GM21381 (cell line): ENCODE results near the gene RCAN2.

Experiments used
- ATAC-seq: cut with Tn5 transposase; IDR thresholded peaks from one replicate; pipeline ENCODE4 v1.9.1; 2021; ENCODE audit warnings: mild to moderate bottlenecking, moderate library complexity; ENCODE audit not compliant: unreplicated experiment

The RCAN2 gene

DNA sequence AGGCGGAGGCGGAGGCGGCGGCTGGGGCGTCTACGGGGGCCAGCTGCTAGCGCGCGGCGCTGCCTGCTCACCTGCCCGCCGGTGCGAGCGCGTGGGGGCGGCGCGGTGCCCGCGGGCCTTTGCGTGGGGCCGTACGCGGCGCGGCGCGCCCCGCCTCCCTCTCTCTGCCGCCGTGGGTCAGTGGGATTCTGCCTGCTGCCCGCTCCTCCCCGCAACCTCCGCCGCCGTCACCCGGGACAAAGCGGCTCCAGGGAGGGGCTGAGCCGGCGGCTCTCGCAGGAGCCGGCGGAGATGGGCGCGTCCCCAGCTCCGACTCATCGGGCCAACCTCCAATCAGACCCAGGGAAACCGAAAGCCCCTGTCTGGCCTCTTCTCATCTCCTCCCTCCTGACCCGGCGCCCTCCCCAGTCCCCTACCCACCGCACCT lies at the start of gene RCAN2:
RCAN2 (minus strand) TSS at position 249 of the 427 bp plus-strand sequence.
- peak; percentile 43 for ATAC-seq

DNA sequence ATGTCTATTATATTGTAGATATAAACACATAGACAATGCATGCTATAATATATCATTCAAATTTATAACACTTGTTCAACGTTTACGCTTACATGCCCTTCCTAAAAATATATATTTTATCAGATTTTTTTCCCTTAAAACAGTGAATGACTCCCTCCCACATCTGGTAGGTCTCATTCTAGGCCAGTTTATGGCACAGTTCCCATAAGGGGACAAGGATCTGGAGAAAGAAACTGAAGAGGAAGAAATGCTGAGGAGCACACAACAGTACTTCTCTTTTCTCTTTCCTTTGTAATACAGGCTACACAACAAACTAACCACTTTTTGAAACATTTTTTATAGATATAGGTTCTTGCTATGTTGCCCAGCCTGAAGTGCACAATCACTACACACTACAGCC lies 48.6 kb upstream of the RCAN2 start:
- ATAC-seq, result no peak

GRCh38 chr6:46538800-46539480 lies 47.7 kb upstream of the RCAN2 start:
- ATAC-seq, result no peak

- no peak for ATAC-seq
These were observed 39.6 kb upstream of the RCAN2 start for GRCh38 chr6:46530896-46531295.

DNA sequence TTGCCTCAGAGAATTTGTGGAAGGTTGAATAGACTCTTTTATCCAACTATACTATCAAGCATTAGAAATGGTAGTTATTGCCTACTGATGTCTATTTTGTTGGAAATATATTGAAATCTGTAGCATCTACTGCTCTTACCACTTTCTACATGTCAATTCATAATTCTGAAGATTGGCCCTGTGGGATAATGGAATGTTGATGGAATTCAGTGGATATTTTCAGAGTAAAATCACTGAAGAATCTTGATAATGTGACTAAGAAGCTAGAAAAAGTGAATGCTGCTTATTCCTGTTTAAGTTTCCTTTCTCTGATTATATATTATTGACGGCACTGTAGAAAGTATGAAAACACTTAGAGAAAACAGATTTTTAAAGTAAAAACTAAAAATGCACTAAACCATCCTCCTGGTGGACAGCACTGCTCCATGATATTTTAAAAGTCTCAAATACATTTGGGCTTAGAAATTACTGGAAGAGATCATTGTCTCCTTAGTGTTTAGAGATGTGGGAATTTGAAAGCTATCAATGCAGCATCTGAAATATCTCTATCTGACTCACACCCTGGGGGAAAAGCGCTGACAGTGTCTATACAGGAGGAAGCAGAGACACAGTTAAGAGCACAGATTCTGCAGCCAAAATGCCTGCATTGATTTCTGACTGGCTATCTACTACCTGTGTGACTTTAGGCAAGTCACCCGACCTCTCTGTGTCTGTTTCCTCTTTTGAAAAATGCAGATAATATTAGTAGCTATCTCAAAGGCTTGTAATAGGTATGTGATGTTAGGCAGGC lies 37.9 kb upstream of the RCAN2 start:
- no peak for ATAC-seq

- no peak for ATAC-seq
These were observed 35.4 kb upstream of the RCAN2 start for GRCh38 chr6:46526607-46527006.

DNA sequence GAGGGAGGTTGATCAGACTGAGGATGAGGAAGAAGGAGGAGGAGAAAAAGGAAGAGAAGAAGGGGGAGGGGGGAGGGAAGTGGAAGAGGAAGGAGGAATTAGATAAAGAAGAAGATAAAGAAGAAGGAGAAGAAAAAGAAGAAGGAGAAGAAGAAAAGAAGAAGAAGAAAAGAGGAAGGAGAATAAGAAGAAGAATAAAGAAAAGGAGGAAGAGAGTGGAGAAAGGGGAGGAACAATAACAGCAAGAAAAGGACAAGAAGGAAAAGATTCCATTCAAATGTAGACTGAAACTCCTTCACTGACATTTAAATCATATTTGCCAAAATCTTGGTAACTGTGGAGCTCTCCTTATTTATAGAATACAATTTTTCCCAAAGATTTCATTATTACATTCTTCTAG lies 34.3 kb upstream of the RCAN2 start:
- ATAC-seq, result no peak

DNA sequence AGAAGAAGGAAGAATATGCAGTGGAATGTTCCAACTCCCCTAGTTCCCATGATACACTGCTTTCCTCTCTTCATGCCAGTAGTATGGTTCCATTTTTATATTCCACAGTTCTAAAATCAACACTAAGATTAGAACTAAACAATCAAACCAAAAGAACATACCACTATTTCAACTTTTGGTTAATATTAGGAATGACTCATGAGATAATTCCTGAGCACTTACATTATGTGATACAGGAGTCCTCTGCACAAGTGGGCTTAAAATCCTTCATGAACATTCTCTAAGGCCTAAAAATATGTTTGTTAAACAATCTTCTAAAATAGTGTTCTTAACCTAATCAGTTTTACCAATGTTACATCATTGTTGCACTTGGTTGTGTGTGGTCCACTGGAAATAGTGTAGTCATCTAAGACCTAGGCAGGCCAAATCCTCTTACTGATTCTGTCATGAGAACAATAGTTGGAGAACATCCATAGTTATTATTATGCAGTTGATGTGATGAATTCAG lies 30.3 kb upstream of the RCAN2 start:
- no peak for ATAC-seq

DNA sequence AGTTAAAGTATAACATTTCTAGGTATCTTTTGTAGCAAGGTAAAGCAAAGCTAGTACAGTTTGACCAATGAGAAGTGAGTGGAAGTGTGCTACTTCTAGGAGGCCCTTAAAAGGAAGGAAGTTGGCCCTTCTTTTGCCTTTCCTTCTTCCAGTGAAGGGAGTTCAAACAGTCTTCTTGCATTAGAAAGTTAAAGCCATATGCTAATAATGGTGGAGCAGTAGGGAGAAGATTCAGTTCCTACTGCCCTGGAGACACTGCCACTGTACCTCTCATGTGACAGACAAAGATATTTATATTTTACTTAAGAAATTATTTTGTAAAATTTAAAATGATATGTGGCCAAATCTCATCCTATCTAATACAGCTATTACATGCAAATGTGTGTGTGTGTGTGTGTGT lies 26.0 kb upstream of the RCAN2 start:
- no peak for ATAC-seq

DNA sequence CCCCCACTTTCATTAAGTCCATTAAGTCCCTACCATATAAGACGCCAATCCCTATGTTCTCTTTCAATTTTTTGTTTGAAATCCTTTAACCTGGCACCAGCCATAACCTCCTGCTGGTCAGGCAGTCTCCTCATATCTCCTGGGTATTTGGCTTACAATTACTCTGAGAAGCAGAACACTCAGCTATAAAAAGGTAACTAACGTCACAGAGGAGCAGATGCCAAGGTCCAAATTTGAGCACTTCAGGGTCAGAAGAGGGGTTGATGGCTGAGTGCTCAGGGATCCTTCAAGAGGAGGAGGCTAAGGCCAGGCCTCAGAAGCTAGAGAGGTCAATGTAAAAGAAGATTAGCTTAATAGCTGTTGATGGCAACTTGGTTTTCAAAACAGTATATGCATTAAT lies 22.3 kb upstream of the RCAN2 start:
- no peak for ATAC-seq

DNA sequence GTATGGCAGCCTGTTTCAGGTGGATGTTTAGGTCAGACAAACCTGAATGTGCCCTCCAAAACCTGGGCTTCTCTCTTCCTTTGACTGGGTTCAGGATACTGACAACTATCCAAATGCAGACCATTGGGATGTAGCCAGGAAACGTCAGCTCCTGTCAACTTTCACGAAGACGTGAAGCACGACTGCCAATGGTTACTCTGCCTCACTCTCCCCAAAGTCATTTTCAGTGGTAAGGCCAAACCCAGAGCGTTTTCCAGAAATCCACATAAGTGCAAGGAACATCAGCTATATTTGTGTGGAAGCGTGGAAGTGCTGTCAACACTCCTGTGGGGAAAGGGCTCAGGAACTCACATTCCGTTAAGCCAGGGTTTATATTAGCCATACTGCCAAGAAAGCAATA lies 20.1 kb upstream of the RCAN2 start:
- ATAC-seq, result no peak

DNA sequence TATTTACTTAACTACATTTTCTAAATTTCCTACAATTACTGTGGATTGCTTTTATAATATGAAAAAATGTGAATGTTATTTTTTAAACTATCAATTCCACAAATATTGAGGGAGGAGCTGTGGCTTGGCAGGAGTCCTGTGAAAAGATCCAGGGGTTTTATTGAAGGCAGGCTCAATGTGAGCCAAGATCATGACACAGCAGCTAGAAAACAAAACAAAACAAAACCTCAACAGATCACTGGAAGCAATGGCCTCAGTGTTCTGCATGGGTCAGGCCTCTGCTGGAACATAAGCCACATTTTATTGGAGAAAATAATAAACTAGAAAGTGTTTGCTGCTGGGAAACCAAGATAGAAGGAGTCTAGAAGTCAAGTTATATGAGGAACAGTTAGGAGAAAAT lies 19.4 kb upstream of the RCAN2 start:
- ATAC-seq, result no peak

GRCh38 chr6:46509981-46510510 lies 18.8 kb upstream of the RCAN2 start:
- no peak for ATAC-seq

DNA sequence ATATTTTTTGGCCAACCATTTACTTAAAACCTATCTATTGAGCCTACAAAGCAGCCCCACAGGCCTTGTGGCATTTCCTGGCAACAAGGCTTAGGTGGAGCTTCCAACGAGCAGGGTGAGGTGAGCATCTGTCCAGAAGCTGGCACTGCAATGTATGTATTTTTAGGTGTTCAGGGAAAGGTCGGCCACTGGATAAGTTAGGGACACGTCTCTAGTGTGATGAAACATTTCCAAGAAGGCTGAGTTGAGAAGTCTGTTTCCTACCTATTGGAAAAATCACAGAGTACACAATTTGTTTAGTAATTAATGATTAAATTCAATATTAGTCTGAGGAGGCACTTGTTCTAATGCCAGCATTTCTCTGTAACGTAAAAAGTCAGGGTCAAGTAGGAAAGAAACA lies 17.8 kb upstream of the RCAN2 start:
- no peak for ATAC-seq

- no peak for ATAC-seq
These were observed 16.2 kb upstream of the RCAN2 start for GRCh38 chr6:46507426-46507825.

DNA sequence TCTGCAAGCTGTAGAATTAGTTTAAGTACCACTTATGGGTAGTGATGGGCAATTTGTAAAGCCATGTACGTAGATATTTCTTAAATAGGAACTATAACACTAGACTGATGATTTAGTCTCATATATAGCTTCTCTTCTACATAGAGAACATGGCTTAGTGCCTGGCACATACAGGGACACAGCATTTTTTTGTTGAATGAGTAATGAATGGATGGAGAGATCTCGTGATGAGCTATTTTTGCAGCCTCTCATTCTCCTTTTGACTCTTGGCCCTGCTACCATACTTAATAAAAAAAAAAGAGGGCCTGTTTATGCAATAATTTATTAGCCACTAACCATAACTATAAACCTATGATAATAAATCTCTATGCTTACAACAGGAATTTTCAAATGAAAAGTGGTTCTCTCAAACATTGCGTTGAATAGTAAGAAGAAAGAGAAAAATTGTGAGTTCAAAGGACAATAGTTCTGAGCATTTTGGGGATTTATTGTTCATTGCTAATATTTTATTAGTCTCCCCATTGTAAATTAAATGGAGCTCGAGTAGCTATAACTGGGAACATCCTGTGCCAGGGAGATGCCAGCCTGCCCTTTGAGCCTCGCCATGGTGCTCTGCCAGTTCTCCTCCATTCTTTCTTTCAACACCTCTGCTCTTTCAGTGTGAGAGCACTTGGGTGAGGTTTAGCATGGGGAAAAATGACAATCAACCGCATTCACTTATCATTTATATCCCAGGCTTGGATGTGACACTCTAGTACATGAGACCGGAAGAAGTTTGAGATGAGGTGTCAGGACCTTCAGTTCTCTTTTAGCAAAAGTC lies 14.7 kb upstream of the RCAN2 start:
- ATAC-seq, result no peak

DNA sequence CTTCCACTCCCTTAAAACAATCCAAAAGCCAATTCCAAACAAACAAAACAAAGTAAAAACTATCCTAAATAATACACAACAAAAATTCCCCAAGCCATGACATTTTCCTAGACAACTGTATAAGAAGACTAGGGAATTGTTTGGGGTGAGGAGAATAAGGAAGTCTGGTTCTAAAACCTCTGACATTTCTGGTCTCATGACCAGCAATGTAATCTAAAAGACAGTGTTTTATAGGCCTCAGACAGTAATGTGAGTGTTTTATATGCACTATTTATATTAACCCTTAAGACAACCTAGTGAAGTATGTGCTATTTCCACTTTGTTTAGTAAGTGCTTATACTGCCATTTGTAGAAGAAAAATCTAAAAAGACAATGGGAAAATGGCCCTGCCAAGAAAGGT lies 13.0 kb upstream of the RCAN2 start:
- no peak for ATAC-seq

- no peak for ATAC-seq
These were observed 11.4 kb upstream of the RCAN2 start for GRCh38 chr6:46502486-46503119.

- ATAC-seq, result no peak
These were observed 10.2 kb upstream of the RCAN2 start for GRCh38 chr6:46501136-46502089.

DNA sequence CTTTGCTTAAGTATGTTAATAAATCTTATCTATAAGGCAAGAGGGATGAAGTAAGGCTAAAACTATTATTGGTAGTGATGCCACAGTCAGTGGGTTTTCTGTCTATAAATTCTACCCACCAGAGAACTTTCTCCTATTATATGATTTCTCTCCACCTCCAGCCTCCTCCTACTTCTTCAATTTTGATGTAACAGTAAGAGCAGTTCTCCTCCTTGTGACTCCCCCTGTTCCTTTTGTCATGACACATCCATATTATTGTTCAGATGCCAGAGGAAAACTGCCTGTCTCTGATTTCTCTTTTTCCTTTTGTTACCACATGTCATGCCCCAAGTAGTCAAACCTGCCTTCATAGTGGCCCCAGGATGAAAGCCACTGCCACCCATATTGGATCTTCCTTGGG lies 9.1 kb upstream of the RCAN2 start:
- no peak for ATAC-seq
